NCI-H748 (cell line): Measurements from ENCODE around the gene ARRDC2.

Source experiments
- DNase-seq: peaks from one replicate; lab custom pipeline; 2025; ENCODE audit not compliant: unreplicated experiment; lab: John Stamatoyannopoulos, UW

The ARRDC2 gene

DNA sequence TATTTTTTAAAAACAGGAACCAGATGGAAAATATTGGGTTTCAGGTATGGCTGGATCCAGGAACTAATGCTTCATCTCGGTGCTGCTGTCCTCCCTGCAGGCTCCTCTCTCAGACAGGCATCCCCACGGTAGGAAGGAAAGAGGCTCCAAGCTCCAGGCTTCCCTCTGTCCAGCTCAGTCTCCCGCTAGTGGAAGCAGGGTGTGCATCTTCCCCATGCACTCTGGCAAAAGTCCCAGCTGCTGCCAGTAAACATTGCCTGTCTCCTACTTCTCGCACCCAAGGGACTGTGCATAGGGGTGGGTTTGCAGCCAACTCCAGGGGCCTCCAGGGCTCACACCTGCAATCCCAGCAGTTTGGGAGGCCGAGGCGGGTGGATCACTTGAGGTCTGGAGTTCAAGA lies 49.6 kb downstream of the ARRDC2 start:
- DNase-seq = no peak

- peak; percentile 59 for DNase-seq
These were observed 50.4 kb downstream of the ARRDC2 start for GRCh38 chr19:18058208-18059009.

GRCh38 chr19:18059297-18059696 lies 51.3 kb downstream of the ARRDC2 start:
- DNase-seq = no peak

GRCh38 chr19:18059902-18060301 lies 51.9 kb downstream of the ARRDC2 start:
- DNase-seq = no peak

DNA sequence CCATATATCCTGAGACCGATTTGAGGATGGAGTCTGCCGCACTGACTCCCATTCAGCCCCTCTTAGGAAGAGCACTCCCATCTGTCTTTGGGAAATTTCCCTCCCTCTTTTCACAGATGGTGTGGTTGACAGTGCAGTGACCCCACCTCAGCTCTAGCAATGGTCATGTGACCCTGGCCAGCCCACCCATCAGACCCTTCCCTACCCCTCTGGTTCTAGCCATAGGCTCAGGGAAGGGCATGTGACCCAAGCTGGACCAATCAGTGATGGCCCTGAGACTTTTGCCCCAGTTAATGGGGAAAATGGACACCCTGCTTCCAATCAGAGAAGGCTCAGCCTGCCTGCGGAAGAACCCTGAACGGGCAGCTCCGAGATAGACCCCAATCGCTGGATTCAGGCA lies 52.5 kb downstream of the ARRDC2 start:
- no peak for DNase-seq

DNA sequence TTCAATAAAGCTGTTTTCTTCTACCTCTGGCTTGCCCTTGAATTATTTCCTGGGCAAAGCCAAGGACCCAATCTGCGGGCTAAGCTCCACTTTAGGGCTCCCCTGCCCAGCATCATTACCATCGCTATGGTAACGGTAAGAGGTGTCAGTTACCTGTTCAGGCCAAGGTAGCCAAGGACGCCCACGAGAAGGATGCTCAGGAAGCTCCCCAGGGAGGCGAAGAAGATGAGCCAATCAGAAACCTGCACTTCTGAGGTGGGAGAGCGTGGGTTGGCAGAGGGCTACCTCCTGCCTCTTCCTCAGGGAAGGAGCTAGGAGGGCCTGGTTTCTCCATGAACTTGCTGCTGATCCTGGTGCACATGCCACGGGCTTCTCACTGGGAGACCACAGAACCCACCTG lies 54.1 kb downstream of the ARRDC2 start:
- DNase-seq = peak; percentile 77

GRCh38 chr19:18063463-18063862 lies 55.5 kb downstream of the ARRDC2 start:
- no peak for DNase-seq
